HepG2 (cell line): ENCODE measurements around the gene BPIFB2. TPM values are rescaled to one million over a fixed set of nuclear protein-coding genes. Genes with fewer than 3 reads are reported as not detected.

Experiments
- ATAC-seq: fragments of 200-7000 bp; cut with Tn5 transposase; 3 replicates; pipeline ENCODE4 v1.9.1; 2020; ENCODE audit warnings: mild to moderate bottlenecking, moderate library complexity
- BruUV-seq: library from RNA; stranded (reverse); fragments of 400-500 nt; replicated peaks from 2 replicates; lab custom pipeline; 2021; lab: Mats Ljungman, UMichigan
- CTCF ChIA-PET: fragments of 300-600 bp; formaldehyde crosslinking; extraction: SDS; loops from one replicate; lab custom pipeline; 2021; ENCODE audit warnings: low total read pairs, inconsistent platforms, low intra/inter-chr PET ratio; lab: Yijun Ruan, JAX
- POLR2A ChIA-PET: fragments of 350-600 bp; sonication (Branson Sonifier 250); formaldehyde crosslinking; loops from one replicate; lab custom pipeline; 2020; ENCODE audit warnings: antibody characterized with exemption, inconsistent platforms; lab: Yijun Ruan, JAX
- DNase-seq: peaks from one replicate; pipeline ENCODE4 v3.0.0-alpha.2; 2015; ENCODE audit warnings: low spot score
- FAIRE-seq: peaks from 3 replicates; lab custom pipeline; 2011; peaks lifted over from hg19 to GRCh38; lab: Jason Lieb, UNC
- H2AFZ ChIP-seq: one replicate; pipeline ENCODE4 v1.6.1; 2011; ENCODE audit warnings: low read length, inconsistent platforms
- H3K27ac ChIP-seq: fragments of 300-600 bp; 3 replicates; pipeline ENCODE4 v1.8.0; 2011; ENCODE audit warnings: mixed run types, mild to moderate bottlenecking, mixed read lengths, low read length, inconsistent platforms; ENCODE audit not compliant: insufficient read depth; ENCODE audit errors: extremely low read length
- H3K27me3 ChIP-seq, 2 experiments: fragments of 200-600 bp in 1 of 2; 2 replicates in 1 of 2; 3 replicates in 1 of 2; pipeline versions ENCODE4 v1.6.0 to v1.8.0; 2011; ENCODE audit warnings: low read length in 2 of 2, mild to moderate bottlenecking in 2 of 2, moderate library complexity in 2 of 2, inconsistent platforms in 1 of 2; ENCODE audit not compliant: insufficient read depth in 2 of 2, control insufficient read depth in 1 of 2
- H3K36me3 ChIP-seq, 2 experiments: fragments of 200-600 bp in 1 of 2; replicated peaks in 1 of 2; 2 replicates in 1 of 2; 3 replicates in 1 of 2; pipeline versions ENCODE4 v1.5.1 to v1.8.0; 2011; ENCODE audit warnings: low read length in 2 of 2, inconsistent platforms in 1 of 2; ENCODE audit not compliant: insufficient read depth in 2 of 2, control insufficient read depth in 1 of 2
- H3K4me1 ChIP-seq: 2 replicates; pipeline ENCODE4 v1.5.1; 2012; ENCODE audit warnings: low read length, inconsistent platforms; ENCODE audit not compliant: insufficient read depth
- H3K4me2 ChIP-seq: 2 replicates; pipeline ENCODE4 v1.6.0; 2011; ENCODE audit warnings: low read depth, low read length, inconsistent platforms
- H3K4me3 ChIP-seq, 3 experiments: fragments of 200-600 bp in 1 of 3; sonication (generic), shearing (Covaris generic) in 1 of 3; replicated peaks in 1 of 3; 2 replicates each; pipeline ENCODE4 v1.5.1; 2011 to 2016; ENCODE audit warnings: low read length in 3 of 3, inconsistent platforms in 2 of 3, low read depth in 2 of 3, mild to moderate bottlenecking in 2 of 3, control low read depth in 1 of 3, mixed read lengths in 1 of 3; ENCODE audit not compliant: insufficient read depth in 1 of 3
- H3K79me2 ChIP-seq: one replicate; pipeline ENCODE4 v1.6.1; 2011; ENCODE audit warnings: low read length, inconsistent platforms; ENCODE audit not compliant: insufficient read depth
- H3K9ac ChIP-seq: 2 replicates; pipeline ENCODE4 v1.6.0; 2011; ENCODE audit warnings: mild to moderate bottlenecking, low read depth, low read length, inconsistent platforms; ENCODE audit not compliant: insufficient read depth
- H3K9me3 ChIP-seq: 2 replicates; pipeline ENCODE4 v1.5.1; 2012; ENCODE audit warnings: mild to moderate bottlenecking, low read length
- H4K20me1 ChIP-seq: 2 replicates; pipeline ENCODE4 v1.6.0; 2011; ENCODE audit warnings: inconsistent platforms, mild to moderate bottlenecking, low read length, moderate library complexity; ENCODE audit not compliant: insufficient read depth
- AGO2 ChIP-seq: fragments of 200-400 bp; formaldehyde crosslinking; optimal IDR thresholded peaks from 2 replicates; pipeline ENCODE3; 2017; ENCODE audit warnings: mild to moderate bottlenecking, low read depth, low read length, moderate library complexity
- CEBPG ChIP-seq: IDR thresholded peaks from 2 replicates; pipeline ENCODE4 v1.6.1; 2016
- KDM2A ChIP-seq: sonication (generic); formaldehyde crosslinking; IDR thresholded peaks from 2 replicates; pipeline ENCODE4 v1.4.0; 2020; ENCODE audit warnings: low read depth, missing genetic modification reagents, borderline replicate concordance
- LRRFIP1 ChIP-seq: sonication (generic); formaldehyde crosslinking; conservative IDR thresholded peaks from 2 replicates; pipeline ENCODE4 v1.4.0; 2020; ENCODE audit warnings: missing genetic modification reagents
- POLR2G ChIP-seq: fragments of 200-400 bp; formaldehyde crosslinking; IDR thresholded peaks from 2 replicates; pipeline ENCODE4 v1.6.1; 2018; ENCODE audit warnings: mild to moderate bottlenecking, low read depth, low read length, moderate library complexity
- RBM22 ChIP-seq: fragments of 200-400 bp; formaldehyde crosslinking; optimal IDR thresholded peaks from 2 replicates; pipeline ENCODE3; 2017; ENCODE audit warnings: mild to moderate bottlenecking, low read length, moderate library complexity
- REL ChIP-seq: sonication (generic); formaldehyde crosslinking; conservative IDR thresholded peaks from 2 replicates; pipeline ENCODE4 v1.8.0; 2022; ENCODE audit warnings: mild to moderate bottlenecking, missing genetic modification reagents, moderate library complexity
- RFX3 ChIP-seq: IDR thresholded peaks from 2 replicates; pipeline ENCODE4 v1.6.1; 2016; ENCODE audit warnings: missing biosample characterization, missing genetic modification reagents
- SAFB2 ChIP-seq: sonication (generic); formaldehyde crosslinking; IDR thresholded peaks from 2 replicates; pipeline ENCODE4 v1.5.1; 2020; ENCODE audit warnings: missing genetic modification reagents, low read depth, mild to moderate bottlenecking, borderline replicate concordance
- SALL2 ChIP-seq: sonication (generic); formaldehyde crosslinking; IDR thresholded peaks from 2 replicates; pipeline ENCODE4 v1.8.1; 2023; ENCODE audit warnings: mild to moderate bottlenecking, missing genetic modification reagents, inconsistent platforms
- SMAD1 ChIP-seq: sonication (generic); formaldehyde crosslinking; IDR thresholded peaks from 2 replicates; pipeline ENCODE4 v1.4.0; 2020; ENCODE audit warnings: missing genetic modification reagents, low read depth, mild to moderate bottlenecking, borderline replicate concordance
- ZHX1 ChIP-seq: sonication (generic); formaldehyde crosslinking; IDR thresholded peaks from 2 replicates; pipeline ENCODE4 v1.8.1; 2022; ENCODE audit warnings: low read depth, mild to moderate bottlenecking, missing genetic modification reagents
- ZNF468 ChIP-seq: sonication (generic); formaldehyde crosslinking; IDR thresholded peaks from 2 replicates; pipeline ENCODE4 v1.8.0; 2022; ENCODE audit warnings: mild to moderate bottlenecking, moderate library complexity, missing genetic modification reagents
- ZNF747 ChIP-seq: sonication (generic); formaldehyde crosslinking; IDR thresholded peaks from 2 replicates; pipeline ENCODE4 v1.8.1; 2023; ENCODE audit warnings: missing genetic modification reagents, mild to moderate bottlenecking, borderline replicate concordance
- ZNF788 ChIP-seq: sonication (generic); formaldehyde crosslinking; IDR thresholded peaks from 2 replicates; pipeline ENCODE4 v1.5.0; 2020; ENCODE audit warnings: mild to moderate bottlenecking, missing genetic modification reagents, borderline replicate concordance
- WGBS: methylation state at CpG from one replicate; pipeline ENCODE4 v1.1.6; 2017; ENCODE audit warnings: low lambda C conversion rate; 5-methylcytosine and 5-hydroxymethylcytosine counted together
- in situ Hi-C: cut with HindIII; loops from 2 replicates; pipeline ENCODE4 v1.10.0; 2017; ENCODE audit warnings: low pct_unique_long_range_greater_than_20kb; ENCODE audit not compliant: extremely low pct_ligation_motif_present
- intact Hi-C: fragments of 100-400 bp; cut with micrococcal nuclease; formaldehyde crosslinking; loops from one replicate; pipeline ENCODE4 v1.10.0; 2022; ENCODE audit not compliant: unreplicated experiment
- polyA plus RNA-seq, 8 experiments: library from polyadenylated mRNA; depleted of rRNA in 3 of 8; stranded (reverse) in 7 of 8; unstranded in 1 of 8; fragments of >200 nt; fragmentation: Illumina TruSeq in 4 of 8; extraction: Trizol in 4 of 8; gene quantifications; 2 replicates each; pipeline versions ENCODE4 v1.2.1 to v1.2.3, GENCODE V29; 2011 to 2016; ENCODE audit warnings: low read depth in 4 of 8, missing spikeins in 1 of 8, mixed read lengths in 1 of 8; ENCODE audit not compliant: insufficient read depth in 1 of 8
- total RNA-seq, 5 experiments: library from RNA; depleted of rRNA; stranded (reverse); fragments of >200 nt; fragmentation: Illumina TruSeq; extraction: Trizol; gene quantifications; 2 replicates each; pipeline ENCODE4 v1.2.3, GENCODE V29; 2016; ENCODE audit warnings: low read depth in 1 of 5

BPIFB2 gene
- total and polyA plus RNA-seq, 2 of the 13 experiments (the other 11 are each of a cell fraction or from before 2014, with no cell fraction given): 54.5 to 902 TPM

- Histone ChIP-seq H3K4me1 (peaks cover 32% of the 10 kb centered on the region), H3K36me3 (peaks cover 64 to 95% of the 10 kb centered on the region in 2 experiments), H3K4me3 (no peak overlapping the region), H3K27ac (no peak overlapping the region), H4K20me1 (peaks cover 12% of the 10 kb centered on the region; the same call in 1 of the 2 replicates), H2AFZ (no peak overlapping the region), H3K79me2 (peaks cover 10% of the 10 kb centered on the region), H3K27me3 (no peaks in the 10 kb centered on the region), H3K4me2 (no peak overlapping the region), H3K9me3 (no peaks in the 10 kb centered on the region), H3K9ac (no peak overlapping the region)
- in situ Hi-C loops: no loop called here
- DNase-seq: no peak
- WGBS: 97% methylated on average over 10 of the region's 10 CpGs
- TF ChIP-seq SMAD1 (0 out of 2 replicates have a peak, but pooled peaks have one; percentile 28), ZNF788 (CRISPR knock-in tag) (0 out of 2 replicates have a peak, but pooled peaks have one; percentile 1), KDM2A (0 out of 2 replicates have a peak, but pooled peaks have one; percentile 3), ZNF747 (no peak), CEBPG (no peak), RFX3 (CRISPR knock-in tag) (no peak), REL (0 out of 2 replicates have a peak, but pooled peaks have one; percentile 28), ZHX1 (CRISPR knock-in tag) (no peak), AGO2 (peak; percentile 41), ZNF468 (CRISPR knock-in tag) (0 out of 2 replicates have a peak, but pooled peaks have one; percentile 71), SALL2 (CRISPR knock-in tag) (no peak), LRRFIP1 (no peak), SAFB2 (CRISPR knock-in tag) (peak; percentile 77; the same call in 1 of the 2 replicates), RBM22 (peak; percentile 84), POLR2G (peak; percentile 18)
- ChIA-PET POLR2A (interaction anchor here (2.8 kb wide), 1 partner anchor 8 kb away, joined by 9 read pairs; no protein-coding TSS in a partner anchor), CTCF (no interaction called here)
- intact Hi-C loops: no loop called here
- no peak for FAIRE-seq
- no peak for ATAC-seq
- no TSS peak for BruUV-seq
Measured at GRCh38 chr20:33015114-33015484, 7.6 kb downstream of the BPIFB2 start.
